C4-2B (cell line): Measurements from ENCODE around the gene OR10G8.

Experiments used
- H3K27ac ChIP-seq: fragments of 450-650 bp; 2 replicates; pipeline ENCODE4 v1.5.1; 2017
- ZFX ChIP-seq: fragments of 450-650 bp; IDR thresholded peaks from 2 replicates; pipeline ENCODE4 v1.6.1; 2017
- TF ChIP-seq, protein P1 (sequence below): fragments of 450-650 bp; conservative IDR thresholded peaks from 2 replicates; pipeline ENCODE4 v1.5.1; 2017; ENCODE audit warnings: mild to moderate bottlenecking

Gene OR10G8

DNA sequence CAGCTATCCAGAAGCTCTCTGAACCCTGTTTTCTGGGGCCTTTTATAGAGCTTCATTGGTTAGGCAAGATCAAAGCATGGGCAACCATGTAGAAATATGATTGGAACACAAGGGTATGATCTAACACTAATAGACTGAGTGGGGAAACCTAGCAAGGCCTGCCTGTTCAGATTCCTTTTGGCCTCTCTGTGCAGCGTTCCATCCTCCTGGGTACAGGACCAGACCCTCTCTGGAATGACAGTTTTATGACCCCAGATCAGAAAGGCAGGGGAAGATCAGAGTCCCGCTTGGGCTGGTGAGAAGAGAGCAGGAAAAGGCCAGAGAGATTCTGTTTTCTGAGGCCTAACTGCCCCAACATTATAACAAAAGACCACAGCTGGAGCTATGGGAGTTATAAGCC is 52.0 kb downstream of the OR10G8 start:
- TF ChIP-seq, protein P1, sequence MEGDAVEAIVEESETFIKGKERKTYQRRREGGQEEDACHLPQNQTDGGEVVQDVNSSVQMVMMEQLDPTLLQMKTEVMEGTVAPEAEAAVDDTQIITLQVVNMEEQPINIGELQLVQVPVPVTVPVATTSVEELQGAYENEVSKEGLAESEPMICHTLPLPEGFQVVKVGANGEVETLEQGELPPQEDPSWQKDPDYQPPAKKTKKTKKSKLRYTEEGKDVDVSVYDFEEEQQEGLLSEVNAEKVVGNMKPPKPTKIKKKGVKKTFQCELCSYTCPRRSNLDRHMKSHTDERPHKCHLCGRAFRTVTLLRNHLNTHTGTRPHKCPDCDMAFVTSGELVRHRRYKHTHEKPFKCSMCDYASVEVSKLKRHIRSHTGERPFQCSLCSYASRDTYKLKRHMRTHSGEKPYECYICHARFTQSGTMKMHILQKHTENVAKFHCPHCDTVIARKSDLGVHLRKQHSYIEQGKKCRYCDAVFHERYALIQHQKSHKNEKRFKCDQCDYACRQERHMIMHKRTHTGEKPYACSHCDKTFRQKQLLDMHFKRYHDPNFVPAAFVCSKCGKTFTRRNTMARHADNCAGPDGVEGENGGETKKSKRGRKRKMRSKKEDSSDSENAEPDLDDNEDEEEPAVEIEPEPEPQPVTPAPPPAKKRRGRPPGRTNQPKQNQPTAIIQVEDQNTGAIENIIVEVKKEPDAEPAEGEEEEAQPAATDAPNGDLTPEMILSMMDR: no peak
- no peak for TF ChIP-seq ZFX

GRCh38 chr11:124079631-124080326 is 53.2 kb downstream of the OR10G8 start:
- no peak for TF ChIP-seq ZFX
- TF ChIP-seq, protein P1: no peak
- no peak overlapping the region for H3K27ac ChIP-seq

More for the DNA sequence above, 52.0 kb downstream of the OR10G8 start:
- no peak overlapping the region for H3K27ac ChIP-seq
